Esophagus muscularis mucosa (tissue), 4 donors: Measurements from ENCODE around the gene STARD13.

Experiments used
- CTCF ChIP-seq, 3 experiments: fragments of 200-600 bp in 2 of 3; fragments of 450-650 bp in 1 of 3; sonication (generic) in 2 of 3; IDR thresholded peaks; one replicate each; pipeline ENCODE4 v1.5.1; 2017 to 2019; ENCODE audit warnings: antibody characterized with exemption in 3 of 3, mild to moderate bottlenecking in 2 of 3, moderate library complexity in 1 of 3
- EP300 ChIP-seq: sonication (generic); formaldehyde crosslinking; IDR thresholded peaks from one replicate; pipeline ENCODE4 v1.6.1; 2017; ENCODE audit warnings: antibody characterized with exemption
- POLR2A ChIP-seq: fragments of 450-650 bp; IDR thresholded peaks from one replicate; pipeline ENCODE4 v1.6.1; 2017; ENCODE audit warnings: antibody characterized with exemption, moderate library complexity, mild to moderate bottlenecking, low read depth
- POLR2AphosphoS5 ChIP-seq, 2 donors: sonication (generic); formaldehyde crosslinking; IDR thresholded peaks; one replicate each; pipeline ENCODE4 v1.6.1; 2017; ENCODE audit warnings: antibody characterized with exemption in 2 of 2

- TF ChIP-seq EP300 (no peak), CTCF (IDR thresholded peaks at IDR 0.05) (no peak), POLR2A (no peak), POLR2AphosphoS5 (IDR thresholded peaks at IDR 0.05) (no peak)
Measured at GRCh38 chr13:33138441-33138840, 147.1 kb downstream of the STARD13 start.
